Right cardiac atrium (tissue), 5 donors: ENCODE results near the gene KRTAP2-3. TPM values are rescaled to one million over a fixed set of nuclear protein-coding genes. Genes with fewer than 3 reads are reported as not detected.
"Not testable (repeated sequence)": the region's sequence is repeated elsewhere in the genome, so short reads cannot be mapped to it uniquely, and the experiment has no call there.

ENCODE experiments used
- ATAC-seq, 2 donors: fragments of 200-7000 bp; cut with Tn5 transposase; one replicate each; pipeline versions ENCODE4 v1.8.0 to v1.9.1; 2020; ENCODE audit warnings: moderate library complexity in 2 of 2, mild to moderate bottlenecking in 1 of 2
- DNase-seq, 3 donors: peaks; one replicate each; pipeline ENCODE4 v3.0.0-alpha.2; 2020
- H3K27ac ChIP-seq: one replicate; pipeline ENCODE4 v1.5.1; 2013; ENCODE audit warnings: mild to moderate bottlenecking, low read length, control low read depth, moderate library complexity
- H3K27me3 ChIP-seq: one replicate; pipeline ENCODE4 v1.6.1; 2013; ENCODE audit not compliant: control insufficient read depth, insufficient read depth
- H3K4me1 ChIP-seq: one replicate; pipeline ENCODE4 v1.6.1; 2013; ENCODE audit warnings: low read length; ENCODE audit not compliant: control insufficient read depth, insufficient read depth
- H3K4me3 ChIP-seq: one replicate; pipeline ENCODE4 v1.5.1; 2013; ENCODE audit warnings: low read length, control low read depth
- H3K9me3 ChIP-seq: one replicate; pipeline ENCODE4 v1.6.1; 2013; ENCODE audit warnings: low read length; ENCODE audit not compliant: control insufficient read depth
- WGBS: extraction: QIAGEN DNeasy Blood & Tissue Kit; methylation state at CpG from one replicate; pipeline ENCODE4 v1.1.7; 2013; 5-methylcytosine and 5-hydroxymethylcytosine counted together
- intact Hi-C, 4 donors: fragments of 100-400 bp; cut with DNase I; formaldehyde crosslinking; loops; one replicate each; pipeline versions ENCODE4 v1.11.0 to v1.14.0; 2022 to 2023
- polyA plus RNA-seq: library from polyadenylated mRNA; stranded (reverse); fragments of 200-250 nt; gene quantifications from one replicate; pipeline ENCODE4 v1.2.3, GENCODE V29; 2013
- total RNA-seq, 4 donors: library from RNA; stranded (reverse); fragmentation: NEBNext Ultra II Directional; extraction: Animal tissue kit (Norgen Biotek cat#: 25700); gene quantifications; one replicate each; pipeline ENCODE4 v1.2.1, GENCODE V29; 2021
- donor health status: healthy with polysubstance abuse.
- donor health status: DM: no; HTN: yes; CAD: no.
- donor health status: DM: no; HTN: no; CAD: no.
- donor health status: DM: no; HTN: yes; CAD: no; lungs with severe emphysema.
- donor health status: DM: yes; HTN: yes; CAD: no.

The KRTAP2-3 gene
- total and polyA plus RNA-seq, 5 donors: not detected

DNA sequence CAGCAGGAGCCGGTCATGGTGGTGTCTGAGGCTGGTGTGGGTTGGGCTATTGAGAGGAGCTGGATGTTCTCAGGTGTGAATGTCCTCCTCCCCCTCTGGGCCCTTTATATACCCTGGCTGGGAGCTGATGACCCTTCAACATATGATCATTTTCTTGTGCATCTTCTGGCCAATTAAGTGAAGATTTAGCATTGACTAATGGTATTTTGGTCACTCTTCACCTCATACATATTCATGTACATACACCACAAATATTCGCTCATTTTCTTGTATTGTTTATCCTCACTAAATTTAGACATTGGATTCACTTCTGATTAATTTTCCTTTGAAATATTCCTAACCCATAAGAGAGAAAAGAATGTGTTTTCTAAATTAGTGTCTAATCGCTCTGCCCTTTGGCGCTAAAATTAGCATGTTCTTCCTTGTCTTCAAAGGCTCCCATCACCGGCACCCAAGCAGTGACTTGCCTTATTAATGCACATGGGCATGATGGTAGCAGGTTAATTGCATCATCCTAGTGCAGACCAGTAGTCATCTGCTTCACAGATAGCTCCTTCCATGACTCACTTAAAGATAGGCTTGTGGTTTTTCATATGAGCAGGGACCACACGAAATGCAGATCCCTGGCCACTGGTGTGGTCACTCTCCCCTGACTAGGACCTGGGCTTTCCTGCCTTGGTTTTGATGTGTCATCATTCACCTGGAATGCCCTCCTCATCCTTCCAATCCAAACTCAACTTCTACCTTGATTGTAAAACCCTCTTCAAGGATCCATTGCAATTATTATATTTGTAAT lies 6.1 kb upstream of the KRTAP2-3 start, which contains the start of gene KRTAP2-4:
Gene KRTAP2-4, minus strand, starts transcription at position 51 of the 796 bp plus-strand sequence. Its CDS starts 34 bp downstream, at position 17.
- WGBS: 87% methylated on average over 6 of the region's 6 CpGs

DNA sequence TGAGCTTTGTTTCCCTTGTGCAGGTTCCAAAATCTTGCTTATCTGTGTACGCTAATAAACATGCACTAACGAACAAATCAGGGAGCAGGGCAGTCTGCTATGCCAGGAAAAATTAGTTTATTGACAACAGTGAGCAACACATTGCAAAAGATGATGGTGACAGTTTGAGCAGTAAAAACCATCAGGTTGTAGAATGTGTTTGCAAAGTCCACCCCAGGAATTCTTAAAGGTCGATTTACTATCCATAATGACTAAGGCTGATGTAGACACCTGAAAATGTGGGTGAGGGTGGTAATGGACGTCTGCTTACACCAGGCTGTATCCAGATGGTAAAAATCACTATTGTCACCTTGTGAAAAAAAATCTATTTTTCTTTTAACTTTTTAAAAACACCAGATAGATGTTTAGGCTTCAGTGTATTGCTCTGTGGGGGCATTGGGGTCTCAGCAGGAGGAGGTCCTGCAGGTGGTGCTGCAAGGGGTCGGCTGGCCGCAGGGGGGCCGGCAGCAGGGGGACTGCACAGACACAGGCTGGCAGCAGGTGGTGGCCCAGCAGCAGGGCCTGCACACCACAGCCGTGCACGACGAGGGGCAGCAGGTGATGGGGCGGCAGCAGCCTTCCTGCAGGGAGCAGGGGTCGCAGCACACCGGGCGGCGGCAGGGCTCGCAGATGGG lies 5.2 kb upstream of the KRTAP2-3 start:
- H3K4me1 ChIP-seq, H3K4me3 ChIP-seq, H3K27me3 ChIP-seq, ATAC-seq, H3K27ac ChIP-seq, H3K9me3 ChIP-seq, DNase-seq, intact Hi-C loops: not testable (repeated sequence)
- 63% methylated on average over 7 of the region's 16 CpGs for WGBS

More for the DNA sequence above, 6.1 kb upstream of the KRTAP2-3 start, which contains the start of gene KRTAP2-4:
- intact Hi-C loops: no loop called here
- DNase-seq: no peak
- H3K4me3 ChIP-seq: no peak within 1 kb of the TSS
- ATAC-seq: no peak
- no peaks in the 10 kb centered on the region for H3K9me3 ChIP-seq
- no peaks in the 10 kb centered on the region for H3K4me1 ChIP-seq
- no peak within 1 kb of the TSS for H3K27ac ChIP-seq
- H3K27me3 ChIP-seq: peaks cover 3% of the 10 kb centered on the region

DNA sequence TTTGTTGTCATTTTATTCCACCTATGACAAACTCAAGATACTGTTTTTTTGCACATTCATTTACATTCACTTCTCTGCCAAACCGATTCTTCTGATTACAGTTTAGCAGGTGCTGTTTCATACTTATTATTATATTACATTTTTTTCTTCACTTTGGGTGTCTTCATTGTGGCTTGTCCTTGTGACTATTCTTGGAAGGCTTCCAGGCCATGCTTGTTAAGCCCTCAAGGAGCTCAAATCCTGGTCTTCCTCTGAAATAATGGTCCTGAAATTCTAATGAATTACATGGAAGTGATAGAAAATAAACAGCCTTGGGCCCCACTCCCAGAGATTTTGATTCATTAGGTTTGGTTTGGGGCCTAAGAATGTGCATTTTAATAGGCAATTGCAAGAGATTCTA lies 4.4 kb upstream of the KRTAP2-3 start:
- Histone ChIP-seq H3K27me3 (peaks cover 3% of the 10 kb centered on the region), H3K4me3 (no peak overlapping the region), H3K9me3 (no peaks in the 10 kb centered on the region), H3K4me1 (no peaks in the 10 kb centered on the region), H3K27ac (no peak overlapping the region)
- intact Hi-C loops: no loop called here
- no peak for DNase-seq
- WGBS: 78% methylated on average over 1 of the region's 1 CpG
- no peak for ATAC-seq

DNA sequence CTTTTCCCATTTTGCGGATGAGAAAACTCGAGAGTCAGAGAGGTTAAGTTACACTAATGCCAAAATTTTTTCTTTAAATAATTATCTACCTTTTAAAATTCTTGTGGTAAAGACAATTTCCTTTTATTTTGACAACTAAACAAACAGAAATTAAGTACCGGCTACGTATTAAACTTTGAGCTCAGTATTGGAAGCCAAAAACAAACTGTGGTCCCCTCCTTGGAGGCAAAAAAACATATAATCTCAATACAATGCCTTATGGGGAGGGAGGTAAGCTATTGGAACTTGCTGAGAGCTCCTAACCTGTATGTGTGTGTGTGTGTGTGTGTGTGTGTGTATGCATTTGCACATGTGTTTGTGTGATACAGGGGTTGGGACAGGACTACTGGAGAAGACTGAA lies 3.5 kb upstream of the KRTAP2-3 start:
- 85% methylated on average over 4 of the region's 4 CpGs for WGBS
- Histone ChIP-seq H3K4me3 (no peak overlapping the region), H3K9me3 (no peaks in the 10 kb centered on the region), H3K27ac (no peak overlapping the region), H3K27me3 (peaks cover 3% of the 10 kb centered on the region), H3K4me1 (no peaks in the 10 kb centered on the region)
- intact Hi-C loops: no loop called here
- no peak for ATAC-seq
- DNase-seq: no peak

DNA sequence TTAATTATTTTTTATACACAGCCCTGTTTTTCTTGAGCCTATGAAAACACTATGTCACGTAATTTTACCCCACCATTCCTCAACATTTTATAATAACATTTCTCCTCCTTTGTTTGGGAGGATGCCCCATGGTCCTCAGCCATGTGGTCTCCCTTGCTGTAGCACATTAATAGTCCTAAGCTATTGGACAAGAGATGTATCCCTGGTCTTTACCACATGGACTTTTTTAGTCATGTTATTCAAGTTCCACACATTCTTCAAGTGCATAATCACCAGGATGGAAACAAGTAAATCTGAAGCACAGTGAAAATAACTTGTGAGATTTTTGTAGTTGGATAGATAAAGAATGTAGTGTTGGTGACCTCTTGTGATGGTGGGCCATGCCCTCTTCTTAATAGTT lies 2.0 kb upstream of the KRTAP2-3 start:
- no peaks in the 10 kb centered on the region for H3K9me3 ChIP-seq
- no peak overlapping the region for H3K27ac ChIP-seq
- no peaks in the 10 kb centered on the region for H3K27me3 ChIP-seq
- intact Hi-C loops: no loop called here
- DNase-seq: no peak
- ATAC-seq: no peak
- WGBS: 74% methylated on average over 1 of the region's 1 CpG
- H3K4me1 ChIP-seq: no peaks in the 10 kb centered on the region
- H3K4me3 ChIP-seq: no peak overlapping the region

DNA sequence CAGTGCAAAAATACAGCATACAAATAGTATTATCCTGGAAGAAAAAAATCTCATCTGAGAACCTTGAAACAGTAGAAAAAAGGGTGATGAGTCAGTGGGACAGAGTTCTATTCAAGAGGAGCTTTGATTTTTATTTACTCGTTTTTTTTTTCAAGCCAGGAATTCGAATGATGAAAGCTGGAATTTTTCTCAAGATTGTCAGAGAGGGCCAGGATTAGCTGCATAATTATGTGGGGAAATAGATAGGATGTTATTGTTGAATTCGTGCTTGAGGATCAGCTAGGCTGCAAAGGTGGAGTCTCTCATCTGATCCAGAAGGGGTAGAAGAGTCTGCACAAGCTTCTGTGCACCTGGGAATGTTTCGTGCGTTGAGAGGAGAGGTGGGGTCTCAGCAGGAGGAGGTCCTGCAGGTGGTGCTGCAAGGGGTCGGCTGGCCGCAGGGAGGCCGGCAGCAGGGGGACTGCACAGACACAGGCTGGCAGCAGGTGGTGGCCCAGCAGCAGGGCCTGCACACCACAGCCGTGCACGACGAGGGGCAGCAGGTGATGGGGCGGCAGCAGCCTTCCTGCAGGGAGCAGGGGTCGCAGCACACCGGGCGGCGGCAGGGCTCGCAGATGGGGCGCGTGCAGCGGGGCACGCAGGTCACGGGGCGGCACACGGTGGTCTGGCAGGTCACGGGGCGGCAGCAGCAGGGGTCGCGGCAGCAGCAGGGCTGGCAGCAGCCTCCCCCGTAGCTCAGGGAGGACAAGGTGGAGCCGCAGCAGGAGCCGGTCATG lies 450 bp downstream of the KRTAP2-3 start:
- H3K27me3 ChIP-seq, H3K4me3 ChIP-seq, H3K4me1 ChIP-seq, ATAC-seq, H3K9me3 ChIP-seq, DNase-seq, intact Hi-C loops, H3K27ac ChIP-seq: not testable (repeated sequence)
- WGBS: 24% methylated on average over 11 of the region's 31 CpGs

DNA sequence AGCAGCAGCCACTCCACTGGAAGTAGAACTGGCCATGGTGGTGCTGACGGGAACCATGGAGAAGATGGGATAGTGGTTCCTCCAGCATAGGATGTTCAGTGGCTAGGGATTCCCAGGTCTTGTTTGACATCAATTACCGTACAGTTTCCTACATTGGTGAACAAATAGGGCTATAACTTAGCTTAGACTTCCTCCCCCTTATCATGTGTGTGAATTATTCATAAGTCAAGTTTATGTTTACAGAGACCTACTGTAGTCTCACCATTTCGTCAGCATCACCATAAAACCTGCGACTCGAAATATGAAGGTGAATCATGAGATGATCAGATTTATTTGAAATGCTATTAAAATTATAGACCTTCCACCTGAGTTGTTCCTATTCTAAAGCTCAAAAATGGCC lies 1.2 kb downstream of the KRTAP2-3 start:
- H3K9me3 ChIP-seq: no peaks in the 10 kb centered on the region
- no peaks in the 10 kb centered on the region for H3K4me1 ChIP-seq
- no peak overlapping the region for H3K4me3 ChIP-seq
- DNase-seq: no peak
- H3K27ac ChIP-seq: no peak overlapping the region
- ATAC-seq: no peak
- 86% methylated on average over 5 of the region's 5 CpGs for WGBS
- intact Hi-C loops: no loop called here
- H3K27me3 ChIP-seq: peaks cover 3% of the 10 kb centered on the region

DNA sequence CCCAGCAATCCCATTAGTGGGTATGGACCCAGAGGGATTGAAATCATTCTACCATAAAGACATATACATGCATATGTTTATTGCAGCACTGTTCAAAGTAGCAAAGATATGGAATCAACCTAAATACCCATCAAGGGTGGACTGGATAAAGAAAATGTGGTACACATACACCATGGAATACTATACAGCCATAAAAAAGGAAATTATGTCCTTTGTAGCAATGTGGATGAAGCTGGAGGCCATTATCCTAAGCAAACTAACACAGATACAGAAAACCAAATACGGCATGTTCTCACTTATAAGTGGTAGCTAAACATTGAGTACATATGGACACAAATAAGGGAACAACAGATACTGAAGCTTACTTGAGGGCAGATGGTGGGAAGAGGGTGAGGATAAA lies 2.4 kb downstream of the KRTAP2-3 start:
- intact Hi-C loops: no loop called here
- H3K27ac ChIP-seq: no peak overlapping the region
- H3K4me1 ChIP-seq: no peaks in the 10 kb centered on the region
- H3K4me3 ChIP-seq: no peak overlapping the region
- WGBS: 95% methylated on average over 1 of the region's 1 CpG
- DNase-seq: no peak
- H3K9me3 ChIP-seq: no peaks in the 10 kb centered on the region
- H3K27me3 ChIP-seq: peaks cover 3% of the 10 kb centered on the region
- no peak for ATAC-seq

DNA sequence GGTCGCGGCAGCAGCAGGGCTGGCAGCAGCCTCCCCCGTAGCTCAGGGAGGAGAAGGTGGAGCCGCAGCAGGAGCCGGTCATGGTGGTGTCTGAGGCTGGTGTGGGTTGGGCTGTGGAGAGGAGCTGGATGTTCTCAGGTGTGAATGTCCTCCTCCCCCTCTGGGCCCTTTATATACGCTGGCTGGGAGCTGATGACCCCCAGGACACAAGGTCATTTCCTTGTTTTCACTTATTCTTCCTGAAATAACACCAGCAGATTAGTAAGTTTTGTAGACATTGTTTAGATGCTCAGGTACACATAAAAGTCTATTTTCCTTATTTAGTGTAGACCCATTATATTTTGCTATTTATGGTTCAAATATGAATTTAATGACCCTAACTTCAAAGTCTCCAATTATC lies 4.8 kb downstream of the KRTAP2-3 start, which contains the start of gene KRTAP2-2:
Gene KRTAP2-2, minus strand, starts transcription at position 101 of the 400 bp plus-strand sequence. Its CDS starts 19 bp downstream, at position 82.
- H3K4me3 ChIP-seq, intact Hi-C loops, DNase-seq, H3K27me3 ChIP-seq, ATAC-seq, H3K27ac ChIP-seq, H3K9me3 ChIP-seq, H3K4me1 ChIP-seq: not testable (repeated sequence)
- 39% methylated on average over 1 of the region's 6 CpGs for WGBS

DNA sequence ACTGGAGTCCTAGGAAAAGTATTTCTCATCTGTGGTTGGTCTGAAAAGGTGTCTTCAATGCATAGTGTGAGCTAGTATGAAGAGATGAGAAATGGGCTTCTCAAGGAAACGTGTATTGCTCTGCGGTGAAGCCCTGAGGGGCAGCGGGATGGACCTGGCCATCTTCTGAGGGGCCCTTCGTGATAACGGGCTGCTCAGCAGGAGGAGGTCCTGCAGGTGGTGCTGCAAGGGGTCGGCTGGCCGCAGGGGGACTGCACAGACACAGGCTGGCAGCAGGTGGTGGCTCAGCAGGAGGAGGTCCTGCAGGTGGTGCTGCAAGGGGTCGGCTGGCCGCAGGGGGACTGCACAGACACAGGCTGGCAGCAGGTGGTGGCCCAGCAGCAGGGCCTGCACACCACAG lies 5.4 kb downstream of the KRTAP2-3 start:
- DNase-seq, H3K27ac ChIP-seq, ATAC-seq, H3K4me1 ChIP-seq, H3K27me3 ChIP-seq, H3K4me3 ChIP-seq, H3K9me3 ChIP-seq, intact Hi-C loops: not testable (repeated sequence)
- WGBS: 66% methylated on average over 9 of the region's 9 CpGs

DNA sequence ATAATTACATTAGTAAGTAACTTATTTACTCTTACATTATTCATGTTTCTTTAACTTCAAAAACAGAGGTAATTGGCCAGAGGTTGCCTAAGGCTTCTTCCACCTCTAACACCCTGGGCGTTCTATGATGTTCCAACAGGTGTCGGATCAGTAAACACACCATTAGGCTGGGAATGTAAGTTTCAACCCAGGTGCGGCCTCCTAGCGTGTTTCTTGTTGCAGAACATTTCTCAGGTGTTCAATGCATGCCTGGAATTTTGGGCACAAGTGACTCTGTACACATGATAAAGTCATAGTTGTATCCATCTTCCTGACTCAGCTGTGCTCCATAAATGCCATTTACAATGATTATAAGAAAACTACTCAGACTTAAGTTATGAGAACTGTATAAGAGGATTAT lies 5.9 kb downstream of the KRTAP2-3 start:
- DNase-seq: no peak
- H3K27ac ChIP-seq: no peak overlapping the region
- no peak overlapping the region for H3K4me3 ChIP-seq
- intact Hi-C loops: no loop called here
- no peaks in the 10 kb centered on the region for H3K9me3 ChIP-seq
- H3K27me3 ChIP-seq: peaks cover 3% of the 10 kb centered on the region
- whole genome bisulfite sequencing: 88% methylated on average over 4 of the region's 4 CpGs
- ATAC-seq: no peak
- no peaks in the 10 kb centered on the region for H3K4me1 ChIP-seq
